ENCODE results near the gene VGLL4. TPM values are rescaled to one million over a fixed set of nuclear protein-coding genes. Genes with fewer than 3 reads are reported as not detected.

VGLL4 gene
- total RNA-seq, 1 donor from 2014 or later, result 82.6 TPM

DNA sequence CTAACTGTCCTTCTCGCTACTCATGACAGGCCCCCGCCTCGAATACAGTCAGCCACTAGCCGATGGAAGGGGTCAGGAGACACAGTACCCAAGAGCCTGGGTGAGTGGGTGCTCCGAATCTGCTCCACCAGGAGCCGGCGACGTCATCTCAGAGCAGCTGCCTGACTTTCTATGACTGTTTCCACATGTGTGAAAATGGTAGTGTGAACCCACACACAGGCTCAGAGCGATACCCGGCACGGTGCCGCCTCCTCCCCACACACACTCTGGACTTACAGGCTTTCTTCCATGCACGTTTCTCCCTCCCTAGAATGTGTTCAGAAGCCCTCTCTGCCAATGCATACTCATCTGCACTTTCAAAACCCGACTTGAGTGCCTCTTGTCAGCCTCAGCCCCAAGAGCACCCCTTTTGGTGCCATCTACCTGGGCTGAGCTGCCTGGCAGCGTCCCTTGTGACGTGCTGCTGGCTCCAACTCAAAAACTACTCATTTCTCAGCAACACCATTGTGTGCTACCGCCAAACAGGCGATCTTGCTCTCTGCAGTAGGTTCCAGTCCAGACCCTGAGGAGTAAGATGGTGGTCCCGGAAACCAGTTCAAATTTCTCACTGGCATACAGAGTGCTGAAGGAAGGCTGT lies 29.7 kb downstream of the VGLL4 start:
- Histone ChIP-seq H3K79me2 (ENCODE audit: low read depth) (peaks cover 100% of the 10 kb centered on the region), H3K36me3 (no peaks in the 10 kb centered on the region), H3K9ac (no peak overlapping the region), H3F3A (ENCODE audit: low read depth) (peaks cover 23% of the 10 kb centered on the region), H3K4me2 (no peak overlapping the region), H2AFZ (replicated peaks) (no peak overlapping the region), H3K27me3 (no peaks in the 10 kb centered on the region), H3K27ac (no peak overlapping the region), H3K4me3 (no peak overlapping the region), H4K20me1 (ENCODE audit: low read depth) (peaks cover 100% of the 10 kb centered on the region), H3K9me3 (ENCODE audit: low read depth) (no peaks in the 10 kb centered on the region), H3K4me1 (peaks cover 91% of the 10 kb centered on the region)
- peaks cover 99% of the 10 kb centered on the region for H3K4me1 Mint-ChIP-seq
- H3K36me3 Mint-ChIP-seq, result peaks cover 34% of the 10 kb centered on the region
- peaks cover 8% of the 10 kb centered on the region for H3K27me3 Mint-ChIP-seq (ENCODE audit: insufficient read depth, low read depth)
- no peak for TF ChIP-seq EZH2 (IDR thresholded peaks at IDR 0.05)
- no peak for TF ChIP-seq EZH2phosphoT487 (IDR thresholded peaks at IDR 0.05)
- H3K9me3 Mint-ChIP-seq, result peaks cover 5% of the 10 kb centered on the region
- no peak for DNase-seq (ENCODE audit: low spot score)
- peak overlapping the region; percentile 62 for H3K27ac Mint-ChIP-seq
- no peak overlapping the region for H3K4me3 Mint-ChIP-seq

DNA sequence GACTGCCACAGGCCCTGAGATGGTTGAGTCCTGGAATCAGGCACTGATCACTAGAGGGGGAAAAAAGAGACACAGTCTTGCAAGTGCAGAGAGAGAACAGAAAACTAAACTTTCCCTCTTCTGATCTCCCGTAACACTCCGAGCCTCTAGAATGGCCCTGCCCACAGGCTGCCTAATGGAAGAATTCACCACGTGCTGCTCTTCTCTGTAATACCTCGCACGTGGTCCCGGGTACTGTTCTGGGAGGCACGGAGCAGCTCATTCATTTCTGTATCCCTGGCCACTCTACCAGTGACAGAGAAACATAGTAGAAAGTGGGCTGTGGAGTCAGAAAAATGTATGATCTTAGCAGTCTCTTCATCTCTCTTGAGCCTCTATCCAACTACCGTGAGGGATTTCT lies 30.4 kb downstream of the VGLL4 start:
- no peak overlapping the region for H3K9ac ChIP-seq
- Mint-ChIP-seq H3K27me3 (ENCODE audit: insufficient read depth, low read depth) (peaks cover 8% of the 10 kb centered on the region), H3K9me3 (peaks cover 5% of the 10 kb centered on the region), H3K4me3 (peak overlapping the region; percentile 52), H3K4me1 (peaks cover 96% of the 10 kb centered on the region), H3K36me3 (peaks cover 34% of the 10 kb centered on the region), H3K27ac (no peak overlapping the region)
- H3K79me2 ChIP-seq (ENCODE audit: low read depth), result peaks cover 100% of the 10 kb centered on the region
- no peak overlapping the region for H3K4me2 ChIP-seq
- H2AFZ ChIP-seq (replicated peaks), result no peak overlapping the region
- peaks cover 23% of the 10 kb centered on the region for H3F3A ChIP-seq (ENCODE audit: low read depth)
- H3K9me3 ChIP-seq (ENCODE audit: low read depth), result no peaks in the 10 kb centered on the region
- DNase-seq (ENCODE audit: low spot score), result no peak
- no peak overlapping the region for H3K4me3 ChIP-seq
- no peaks in the 10 kb centered on the region for H3K36me3 ChIP-seq
- peak overlapping the region; percentile 38 for H3K27ac ChIP-seq
- peaks cover 86% of the 10 kb centered on the region for H3K4me1 ChIP-seq
- H4K20me1 ChIP-seq (ENCODE audit: low read depth), result peaks cover 100% of the 10 kb centered on the region
- H3K27me3 ChIP-seq, result no peaks in the 10 kb centered on the region
- TF ChIP-seq, protein P1, sequence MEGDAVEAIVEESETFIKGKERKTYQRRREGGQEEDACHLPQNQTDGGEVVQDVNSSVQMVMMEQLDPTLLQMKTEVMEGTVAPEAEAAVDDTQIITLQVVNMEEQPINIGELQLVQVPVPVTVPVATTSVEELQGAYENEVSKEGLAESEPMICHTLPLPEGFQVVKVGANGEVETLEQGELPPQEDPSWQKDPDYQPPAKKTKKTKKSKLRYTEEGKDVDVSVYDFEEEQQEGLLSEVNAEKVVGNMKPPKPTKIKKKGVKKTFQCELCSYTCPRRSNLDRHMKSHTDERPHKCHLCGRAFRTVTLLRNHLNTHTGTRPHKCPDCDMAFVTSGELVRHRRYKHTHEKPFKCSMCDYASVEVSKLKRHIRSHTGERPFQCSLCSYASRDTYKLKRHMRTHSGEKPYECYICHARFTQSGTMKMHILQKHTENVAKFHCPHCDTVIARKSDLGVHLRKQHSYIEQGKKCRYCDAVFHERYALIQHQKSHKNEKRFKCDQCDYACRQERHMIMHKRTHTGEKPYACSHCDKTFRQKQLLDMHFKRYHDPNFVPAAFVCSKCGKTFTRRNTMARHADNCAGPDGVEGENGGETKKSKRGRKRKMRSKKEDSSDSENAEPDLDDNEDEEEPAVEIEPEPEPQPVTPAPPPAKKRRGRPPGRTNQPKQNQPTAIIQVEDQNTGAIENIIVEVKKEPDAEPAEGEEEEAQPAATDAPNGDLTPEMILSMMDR (IDR thresholded peaks at IDR 0.05), result no peak
- TF ChIP-seq EZH2phosphoT487 (IDR thresholded peaks at IDR 0.05), result no peak
- TF ChIP-seq EZH2 (IDR thresholded peaks at IDR 0.05), result no peak

DNA sequence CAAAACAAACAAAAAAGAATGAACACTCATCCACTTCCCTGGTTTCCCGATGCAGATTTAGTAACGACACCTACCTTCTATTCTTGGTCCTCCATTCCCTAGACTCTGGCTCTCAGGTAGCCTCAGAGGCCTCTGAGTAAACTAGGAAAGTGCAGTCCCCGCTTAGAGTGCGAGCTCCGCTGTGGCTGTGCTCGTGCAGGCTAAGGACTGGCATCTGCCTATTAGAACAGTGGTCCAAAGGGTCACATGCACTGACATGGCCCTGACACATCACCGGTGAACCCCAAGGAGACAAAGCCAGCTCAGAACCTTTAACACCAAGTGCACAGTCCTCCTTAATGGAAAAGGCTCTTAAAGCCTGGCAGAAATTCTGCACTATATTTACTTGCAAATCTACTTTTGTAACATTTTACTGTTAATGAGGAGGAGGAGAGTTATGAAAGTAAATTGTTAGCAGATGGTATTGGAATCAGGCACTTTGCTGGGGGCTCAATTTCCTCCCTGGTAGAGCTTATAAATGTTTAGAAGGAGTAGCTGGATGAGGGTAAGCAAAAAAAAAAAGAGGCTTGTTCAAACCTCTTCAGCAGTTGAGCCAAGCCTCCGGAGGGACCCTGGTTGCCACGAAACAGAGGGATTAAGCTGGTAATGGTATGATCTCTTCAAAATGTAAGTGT lies 31.1 kb downstream of the VGLL4 start:
- Mint-ChIP-seq H3K36me3 (peaks cover 34% of the 10 kb centered on the region), H3K27ac (peak overlapping the region; percentile 60), H3K27me3 (ENCODE audit: insufficient read depth, low read depth) (peaks cover 8% of the 10 kb centered on the region), H3K4me1 (peaks cover 96% of the 10 kb centered on the region), H3K4me3 (peak overlapping the region; percentile 17), H3K9me3 (peaks cover 5% of the 10 kb centered on the region)
- H3K4me2 ChIP-seq, result no peak overlapping the region
- no peak for TF ChIP-seq EZH2 (IDR thresholded peaks at IDR 0.05)
- no peak for TF ChIP-seq EZH2phosphoT487 (IDR thresholded peaks at IDR 0.05)
- TF ChIP-seq, protein P1 (IDR thresholded peaks at IDR 0.05), result no peak
- H3K79me2 ChIP-seq (ENCODE audit: low read depth), result peaks cover 100% of the 10 kb centered on the region
- no peak overlapping the region for H3K9ac ChIP-seq
- no peaks in the 10 kb centered on the region for H3K36me3 ChIP-seq
- no peaks in the 10 kb centered on the region for H3K9me3 ChIP-seq (ENCODE audit: low read depth)
- H4K20me1 ChIP-seq (ENCODE audit: low read depth), result peaks cover 100% of the 10 kb centered on the region
- no peaks in the 10 kb centered on the region for H3K27me3 ChIP-seq
- DNase-seq (ENCODE audit: low spot score), result no peak
- no peak overlapping the region for H3K27ac ChIP-seq
- H2AFZ ChIP-seq (replicated peaks), result no peak overlapping the region
- peaks cover 23% of the 10 kb centered on the region for H3F3A ChIP-seq (ENCODE audit: low read depth)
- peaks cover 86% of the 10 kb centered on the region for H3K4me1 ChIP-seq
- no peak overlapping the region for H3K4me3 ChIP-seq

Measured in neural progenitor cell (in vitro differentiated cells).